Prostate gland (tissue), 2 donors: Measurements from ENCODE around the gene ABCA2. TPM values are rescaled to one million over a fixed set of nuclear protein-coding genes. Genes with fewer than 3 reads are reported as not detected.

Experiments used
- DNase-seq: peaks from one replicate; pipeline ENCODE4 v3.0.0-alpha.2; 2019; ENCODE audit warnings: low spot score
- H3K27ac ChIP-seq, 2 donors: fragments of 200-600 bp; sonication (generic); 2 replicates each; pipeline ENCODE4 v1.5.1; 2017 to 2019
- H3K27me3 ChIP-seq: fragments of 200-600 bp; sonication (generic); replicated peaks from 2 replicates; pipeline ENCODE4 v1.5.1; 2019; ENCODE audit not compliant: insufficient read depth
- H3K36me3 ChIP-seq, 2 donors: fragments of 200-600 bp; sonication (generic); 1 replicate in 1 of 2; 2 replicates in 1 of 2; pipeline versions ENCODE4 v1.5.1 to v1.8.1; 2017 to 2019
- H3K4me1 ChIP-seq: fragments of 200-600 bp; sonication (generic); replicated peaks from 2 replicates; pipeline ENCODE4 v1.5.1; 2019
- H3K4me3 ChIP-seq, 2 donors: fragments of 200-600 bp; sonication (generic); 2 replicates each; pipeline ENCODE4 v1.5.1; 2017 to 2019
- H3K9me3 ChIP-seq: fragments of 200-600 bp; sonication (generic); 2 replicates; pipeline ENCODE4 v1.5.1; 2017
- POLR2A ChIP-seq: fragments of 450-650 bp; IDR thresholded peaks from one replicate; pipeline ENCODE4 v1.6.1; 2016; ENCODE audit warnings: antibody characterized with exemption, mild to moderate bottlenecking
- POLR2AphosphoS5 ChIP-seq: sonication (generic); formaldehyde crosslinking; IDR thresholded peaks from one replicate; pipeline ENCODE4 v1.6.1; 2017; ENCODE audit warnings: antibody characterized with exemption
- WGBS: methylation state at CpG from one replicate; pipeline ENCODE4 v1.1.5; 2018; 5-methylcytosine and 5-hydroxymethylcytosine counted together
- intact Hi-C: fragments of 100-400 bp; cut with DNase I; formaldehyde crosslinking; loops from one replicate; pipeline ENCODE4 v1.14.2; 2022
- total RNA-seq, 2 donors: library from RNA; depleted of rRNA; stranded (reverse); fragments of >200 nt; gene quantifications; one replicate each; pipeline ENCODE4 v1.1.0, GENCODE V29; 2016
- TF ChIP-seq, protein P1 (sequence below), 4 experiments: fragments of 200-600 bp in 2 of 4; fragments of 450-650 bp in 2 of 4; sonication (generic) in 2 of 4; IDR thresholded peaks; 1 replicate in 3 of 4; 2 replicates in 1 of 4; pipeline ENCODE4 v1.5.1; 2016 to 2019; ENCODE audit warnings: antibody characterized with exemption in 4 of 4, mild to moderate bottlenecking in 2 of 4, moderate library complexity in 2 of 4

ABCA2 gene
- total RNA-seq, 2 donors from 2014 or later = 27.4 to 79.1 TPM

DNA sequence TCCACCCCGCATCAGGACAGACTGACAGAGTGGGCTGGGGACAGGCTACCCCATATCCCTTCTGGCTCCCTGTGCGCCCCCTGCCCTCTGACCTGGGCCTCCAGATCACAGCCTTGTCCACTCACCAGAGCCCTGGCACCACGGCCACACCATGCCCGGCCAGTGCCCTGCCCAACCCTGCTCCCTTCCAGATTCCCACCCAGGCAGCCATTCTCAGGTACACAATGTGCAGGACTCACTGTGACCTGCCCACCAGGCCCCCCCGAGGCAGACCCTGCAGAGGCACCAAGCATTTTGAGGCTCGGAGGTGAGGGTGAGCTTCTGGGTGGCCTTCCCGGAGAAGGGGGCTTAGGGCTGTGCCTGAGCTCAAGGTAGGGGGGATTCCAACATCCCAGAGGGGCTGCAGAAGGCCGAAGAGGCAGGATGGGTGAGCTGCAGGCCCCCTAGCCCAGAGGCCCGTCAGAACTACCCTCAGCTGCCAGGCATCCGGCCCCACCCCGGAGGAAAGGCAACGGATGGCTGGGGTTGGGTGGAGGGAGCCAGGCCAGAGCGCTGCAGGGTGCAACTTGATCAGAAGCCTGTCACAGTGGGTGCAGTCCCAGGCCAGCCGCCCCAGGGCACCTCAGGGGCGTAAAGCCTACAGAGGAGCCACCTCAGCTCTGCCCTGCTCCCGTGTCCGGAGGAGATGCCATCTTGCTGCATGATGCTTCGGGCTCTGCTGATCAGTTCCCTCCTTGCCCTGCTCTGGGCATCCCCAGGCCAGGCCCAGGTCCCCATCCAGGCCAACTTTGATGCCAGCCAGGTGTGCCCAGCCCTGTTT lies 45.6 kb downstream of the ABCA2 start, which contains the start of gene LCNL1:
TSS of gene LCNL1 (plus strand) at position 762 of the 820 bp plus-strand sequence. CDS start 594 bp downstream, outside the sequence.
- 79% methylated on average over 16 of the region's 18 CpGs for WGBS
- H3K27me3 ChIP-seq = peaks cover 1% of the 10 kb centered on the region

DNA sequence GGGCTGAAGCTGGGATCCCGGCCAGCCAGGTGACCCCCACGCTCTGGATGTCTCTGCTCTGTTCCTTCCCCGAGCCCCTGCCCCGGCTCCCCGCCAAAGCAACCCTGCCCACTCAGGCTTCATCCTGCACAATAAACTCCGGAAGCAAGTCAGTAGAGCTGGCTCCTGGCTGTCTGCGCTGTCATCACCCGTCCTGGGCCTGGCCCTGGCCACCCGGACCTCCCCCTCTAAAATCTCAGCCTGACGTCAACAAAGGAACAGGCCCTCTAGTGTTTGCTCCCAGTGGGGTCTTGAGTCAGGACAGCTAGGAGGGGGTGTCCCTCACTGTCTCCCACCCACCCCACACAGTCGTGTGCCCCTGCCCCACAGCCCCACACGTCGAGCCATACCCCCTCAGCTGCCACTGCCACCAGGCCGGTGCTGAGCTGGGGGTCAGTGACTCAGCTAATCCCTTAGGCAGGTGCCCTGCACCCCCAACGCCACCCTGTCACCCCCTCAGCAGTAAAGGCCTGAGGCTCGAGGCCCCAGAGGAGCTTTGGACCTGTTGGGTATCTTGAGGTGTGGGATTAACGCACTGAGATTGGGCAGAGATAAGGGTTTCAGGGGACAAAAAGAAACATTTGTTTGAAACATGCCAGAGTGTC lies 46.3 kb downstream of the ABCA2 start:
- TF ChIP-seq POLR2A = no peak
- TF ChIP-seq, protein P1, sequence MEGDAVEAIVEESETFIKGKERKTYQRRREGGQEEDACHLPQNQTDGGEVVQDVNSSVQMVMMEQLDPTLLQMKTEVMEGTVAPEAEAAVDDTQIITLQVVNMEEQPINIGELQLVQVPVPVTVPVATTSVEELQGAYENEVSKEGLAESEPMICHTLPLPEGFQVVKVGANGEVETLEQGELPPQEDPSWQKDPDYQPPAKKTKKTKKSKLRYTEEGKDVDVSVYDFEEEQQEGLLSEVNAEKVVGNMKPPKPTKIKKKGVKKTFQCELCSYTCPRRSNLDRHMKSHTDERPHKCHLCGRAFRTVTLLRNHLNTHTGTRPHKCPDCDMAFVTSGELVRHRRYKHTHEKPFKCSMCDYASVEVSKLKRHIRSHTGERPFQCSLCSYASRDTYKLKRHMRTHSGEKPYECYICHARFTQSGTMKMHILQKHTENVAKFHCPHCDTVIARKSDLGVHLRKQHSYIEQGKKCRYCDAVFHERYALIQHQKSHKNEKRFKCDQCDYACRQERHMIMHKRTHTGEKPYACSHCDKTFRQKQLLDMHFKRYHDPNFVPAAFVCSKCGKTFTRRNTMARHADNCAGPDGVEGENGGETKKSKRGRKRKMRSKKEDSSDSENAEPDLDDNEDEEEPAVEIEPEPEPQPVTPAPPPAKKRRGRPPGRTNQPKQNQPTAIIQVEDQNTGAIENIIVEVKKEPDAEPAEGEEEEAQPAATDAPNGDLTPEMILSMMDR (IDR thresholded peaks at IDR 0.05) = no peak
- no peak for TF ChIP-seq POLR2AphosphoS5
- H3K9me3 ChIP-seq = no peaks in the 10 kb centered on the region
- DNase-seq = no peak
- 58% methylated on average over 16 of the region's 17 CpGs for WGBS
- peaks cover 1% of the 10 kb centered on the region for H3K27me3 ChIP-seq
- intact Hi-C loops = no loop called here
- H3K4me1 ChIP-seq = no peaks in the 10 kb centered on the region
- H3K27ac ChIP-seq = no peak overlapping the region
- H3K36me3 ChIP-seq = no peaks in the 10 kb centered on the region
- H3K4me3 ChIP-seq = no peak overlapping the region

More for the DNA sequence above, 45.6 kb downstream of the ABCA2 start, which contains the start of gene LCNL1:
- TF ChIP-seq, protein P1 (IDR thresholded peaks at IDR 0.05) = no peak
- no peak for TF ChIP-seq POLR2A
- no peak for TF ChIP-seq POLR2AphosphoS5
- no peak within 1 kb of the TSS for H3K4me3 ChIP-seq
- DNase-seq = no peak
- H3K36me3 ChIP-seq = no peaks in the 10 kb centered on the region
- intact Hi-C loops = no loop called here
- no peak within 1 kb of the TSS for H3K27ac ChIP-seq
- no peaks in the 10 kb centered on the region for H3K4me1 ChIP-seq
- no peaks in the 10 kb centered on the region for H3K9me3 ChIP-seq

DNA sequence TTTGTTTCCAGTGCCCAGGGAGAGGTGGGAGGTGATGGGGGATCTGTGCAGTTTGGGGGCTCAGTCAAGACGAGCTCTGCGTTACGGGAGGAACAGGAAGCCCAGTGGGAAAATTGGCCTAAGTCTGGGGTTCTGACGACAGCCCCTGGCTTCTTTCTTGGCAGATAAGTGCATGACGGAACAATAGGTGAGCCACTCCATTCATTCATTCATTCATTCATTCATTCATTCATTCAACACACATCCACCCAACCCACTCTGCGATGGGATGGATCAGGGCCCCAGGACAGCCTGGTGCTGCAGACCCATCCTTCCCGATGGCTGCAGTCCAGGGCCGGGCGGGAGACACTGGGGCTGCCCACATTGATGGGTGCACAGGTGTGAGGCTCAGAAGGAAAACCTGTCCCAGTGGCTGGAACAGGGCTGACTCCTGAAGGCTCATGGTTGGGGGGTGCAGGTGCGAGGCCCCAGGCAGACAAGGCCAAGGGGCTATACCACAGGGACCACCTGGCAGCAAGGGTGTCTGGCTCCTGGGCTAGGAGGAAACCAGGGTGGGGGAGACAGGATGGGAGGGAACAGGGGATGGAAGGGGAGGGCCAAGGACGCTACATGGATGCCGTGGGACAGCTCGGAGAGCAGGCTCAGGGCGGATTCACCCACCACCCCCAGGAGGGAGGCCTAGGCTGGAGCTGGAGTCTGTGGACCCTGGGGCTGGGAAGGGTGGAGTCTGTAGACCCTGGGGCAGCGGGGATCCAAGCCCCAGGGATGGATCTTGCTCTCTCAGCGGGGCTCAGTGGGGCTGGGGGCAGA lies 47.2 kb downstream of the ABCA2 start:
- peaks cover 1% of the 10 kb centered on the region for H3K27me3 ChIP-seq
- no peak overlapping the region for H3K27ac ChIP-seq
- 93% methylated on average over 16 of the region's 16 CpGs for WGBS

DNA sequence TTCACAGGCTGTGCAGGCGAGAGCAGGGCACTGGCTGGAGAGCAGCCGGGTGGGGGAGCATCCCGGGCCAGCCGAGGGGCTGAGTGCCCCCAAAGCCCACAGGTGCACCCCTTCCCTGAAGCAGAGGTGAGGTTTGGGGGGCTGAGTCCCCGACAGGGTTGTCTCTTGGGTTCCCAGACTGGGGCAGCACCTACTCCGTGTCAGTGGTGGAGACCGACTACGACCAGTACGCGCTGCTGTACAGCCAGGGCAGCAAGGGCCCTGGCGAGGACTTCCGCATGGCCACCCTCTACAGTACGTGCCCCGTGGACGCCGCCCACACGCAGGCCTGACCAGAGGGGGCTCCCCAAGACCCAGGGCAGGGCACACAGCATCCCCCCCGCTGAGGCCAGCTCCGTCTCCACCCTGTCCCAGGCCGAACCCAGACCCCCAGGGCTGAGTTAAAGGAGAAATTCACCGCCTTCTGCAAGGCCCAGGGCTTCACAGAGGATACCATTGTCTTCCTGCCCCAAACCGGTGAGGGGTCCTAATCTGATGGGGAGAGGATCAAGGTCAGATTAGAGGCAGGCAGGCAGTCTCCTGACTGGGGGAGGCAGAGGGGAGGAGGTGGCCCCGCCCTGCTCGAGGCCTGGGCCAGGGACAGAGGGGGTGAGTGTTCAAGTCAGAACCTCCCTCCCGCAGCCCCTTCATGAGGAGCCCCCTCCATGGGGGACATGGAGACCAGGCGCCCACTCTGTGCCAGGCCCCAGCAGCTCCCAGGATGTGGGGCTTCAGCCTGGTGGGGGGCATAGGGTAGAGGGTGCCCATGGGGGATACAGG lies 48.1 kb downstream of the ABCA2 start:
- H3K4me3 ChIP-seq = no peak overlapping the region
- H3K9me3 ChIP-seq = no peaks in the 10 kb centered on the region
- H3K4me1 ChIP-seq = no peaks in the 10 kb centered on the region
- WGBS = 87% methylated on average over 20 of the region's 26 CpGs
- intact Hi-C loops = no loop called here
- no peak for DNase-seq
- TF ChIP-seq POLR2A (no peak), POLR2AphosphoS5 (no peak)
- TF ChIP-seq, protein P1 (IDR thresholded peaks at IDR 0.05) = no peak
- H3K27me3 ChIP-seq = peaks cover 1% of the 10 kb centered on the region
- no peaks in the 10 kb centered on the region for H3K36me3 ChIP-seq
- H3K27ac ChIP-seq = no peak overlapping the region

More for the DNA sequence above, 47.2 kb downstream of the ABCA2 start:
- no peaks in the 10 kb centered on the region for H3K36me3 ChIP-seq
- DNase-seq = no peak
- intact Hi-C loops = no loop called here
- no peaks in the 10 kb centered on the region for H3K4me1 ChIP-seq
- no peak overlapping the region for H3K4me3 ChIP-seq
- no peaks in the 10 kb centered on the region for H3K9me3 ChIP-seq
- TF ChIP-seq POLR2A (no peak), POLR2AphosphoS5 (no peak)
- TF ChIP-seq, protein P1 (IDR thresholded peaks at IDR 0.05) = no peak
